GM21526 (cell line): Measurements from ENCODE around the gene IHH.

Source experiments
- ATAC-seq: cut with Tn5 transposase; IDR thresholded peaks from one replicate; pipeline ENCODE4 v1.9.1; 2021; ENCODE audit warnings: moderate library complexity; ENCODE audit not compliant: unreplicated experiment, low FRiP score

IHH gene

DNA sequence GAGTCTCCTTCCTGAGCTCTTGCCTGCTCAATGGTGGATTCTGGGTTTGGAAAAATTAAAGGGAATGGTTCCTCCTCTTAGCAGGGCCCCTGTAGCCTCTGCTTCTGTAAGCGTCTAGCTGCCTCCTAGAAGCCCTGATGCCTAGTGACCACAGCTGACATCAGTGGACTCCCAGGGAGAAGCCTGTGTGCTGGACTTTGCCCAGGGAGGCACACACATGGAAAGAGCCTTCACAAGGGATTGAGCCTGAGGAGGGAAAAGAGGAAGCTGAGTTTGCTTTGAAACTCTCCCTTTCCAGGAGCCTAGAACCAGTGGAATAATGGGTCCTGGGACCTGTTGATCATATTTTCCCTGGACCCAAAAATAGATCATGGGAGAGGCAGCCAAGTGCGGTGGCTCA, 18.0 kb downstream of the IHH start:
- no peak for ATAC-seq

DNA sequence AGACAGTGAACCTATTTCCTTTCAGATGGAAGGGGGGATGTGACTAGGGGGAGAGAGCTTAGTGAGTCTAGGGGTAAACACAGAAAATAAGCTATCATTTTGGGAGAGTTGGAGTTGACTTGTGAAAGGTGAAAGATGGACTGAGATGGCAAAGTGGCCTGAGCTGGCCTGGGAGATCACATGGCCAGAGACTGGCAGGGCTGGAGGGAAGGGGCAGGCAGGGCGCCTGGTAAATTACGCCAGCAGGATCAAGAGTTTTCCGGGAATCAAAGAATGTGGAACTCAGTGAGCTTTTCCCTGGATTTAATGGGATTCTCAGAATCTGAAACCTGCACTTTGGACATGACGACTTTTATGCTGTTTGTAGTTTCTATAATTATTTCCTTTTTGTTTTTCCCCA, 18.6 kb downstream of the IHH start:
- ATAC-seq, result no peak

DNA sequence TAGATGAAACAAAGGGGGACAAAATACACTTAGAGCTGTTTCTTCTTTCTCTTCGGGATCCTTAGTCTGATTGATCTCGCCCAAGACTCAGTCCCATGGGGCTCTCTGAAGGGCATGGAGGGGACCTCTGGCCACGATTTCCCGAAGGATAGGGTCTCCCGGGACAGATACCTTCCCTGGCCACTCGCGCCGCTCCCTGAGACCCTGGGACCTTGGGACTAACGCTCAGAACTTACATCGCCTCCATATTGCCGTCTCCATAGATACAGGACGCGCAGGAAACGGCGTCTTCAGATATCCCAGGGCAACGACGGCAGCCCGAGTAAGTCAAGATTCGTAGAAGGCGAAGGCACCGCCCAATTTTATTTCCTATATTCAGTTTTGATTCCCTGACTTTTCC, 19.5 kb downstream of the IHH start, which contains the start of gene CFAP65:
Gene CFAP65, minus strand, starts transcription at position 265 of the 400 bp plus-strand sequence. CDS start 2,468 bp downstream, outside the sequence.
- ATAC-seq, result no peak

DNA sequence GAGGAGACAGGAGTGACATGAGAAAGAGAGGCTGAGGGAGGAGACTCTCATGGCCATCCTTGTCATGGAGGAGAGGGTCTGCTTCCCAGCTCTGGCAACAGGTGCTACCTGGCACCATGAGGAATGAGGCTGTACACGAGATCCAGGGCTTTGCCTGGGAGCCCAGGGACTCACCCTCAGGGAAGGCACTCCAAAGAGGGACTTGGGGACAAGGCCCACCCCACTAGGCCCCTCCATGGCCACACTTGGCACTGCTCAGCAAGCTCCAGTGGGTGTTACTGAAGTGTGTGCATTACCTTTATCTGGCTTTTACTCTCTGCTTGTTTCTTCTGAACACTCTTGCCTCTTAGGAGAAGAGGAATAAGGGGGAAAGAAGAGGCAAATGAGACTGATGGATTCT, 22.1 kb downstream of the IHH start:
- no peak for ATAC-seq

DNA sequence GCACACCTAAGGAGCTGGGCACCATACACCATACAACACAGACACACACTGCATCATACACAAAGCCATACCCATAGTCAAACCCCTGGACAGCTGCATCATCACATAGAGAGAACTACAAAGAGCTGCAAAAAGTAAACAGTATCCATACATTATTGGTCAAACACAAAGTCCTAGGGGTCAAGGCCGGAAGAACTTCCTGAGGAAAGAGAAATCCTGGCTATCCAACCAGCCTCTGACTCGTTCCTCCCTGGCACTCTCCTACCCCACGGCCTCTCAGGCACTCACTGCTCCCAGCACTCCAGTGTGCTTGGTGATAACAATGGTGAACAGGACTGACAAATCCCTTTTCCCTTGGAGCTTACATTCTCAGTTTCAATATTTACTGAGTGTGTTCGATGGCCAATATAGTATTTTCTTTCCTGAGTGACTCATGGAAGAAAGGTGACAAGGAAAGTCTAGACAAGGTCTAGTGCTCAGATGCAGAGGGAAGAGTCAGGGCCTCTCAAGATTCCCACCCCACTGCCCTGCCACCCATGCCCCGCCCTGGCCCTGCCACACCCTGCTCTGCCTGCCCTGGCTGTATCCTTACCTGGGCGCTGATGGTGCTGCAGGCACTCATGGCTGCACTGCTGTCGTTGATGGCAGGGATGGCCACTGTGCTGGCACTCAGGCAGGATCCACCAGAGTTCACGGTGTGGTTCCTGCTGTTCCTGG, 22.8 kb downstream of the IHH start:
- ATAC-seq, result no peak

DNA sequence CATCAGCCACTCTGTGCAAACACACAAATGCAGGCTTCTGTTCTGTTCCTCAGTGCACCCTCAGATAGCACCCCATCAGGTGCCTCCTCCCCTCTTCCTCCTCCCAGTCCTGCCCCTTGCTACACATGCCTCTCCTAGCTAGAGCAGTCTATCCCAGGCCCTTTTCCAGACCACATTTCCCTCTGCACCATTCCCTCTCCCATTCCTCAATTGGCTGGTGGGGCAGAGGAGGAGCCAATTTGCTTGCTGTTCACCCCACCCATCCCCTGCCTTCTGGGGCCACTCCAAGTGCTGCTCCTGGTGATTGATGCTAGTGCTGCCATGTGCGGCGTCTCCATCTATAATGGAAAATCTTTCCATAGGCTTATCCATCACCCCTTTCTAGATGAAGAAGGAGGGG, 24.8 kb downstream of the IHH start:
- no peak for ATAC-seq

DNA sequence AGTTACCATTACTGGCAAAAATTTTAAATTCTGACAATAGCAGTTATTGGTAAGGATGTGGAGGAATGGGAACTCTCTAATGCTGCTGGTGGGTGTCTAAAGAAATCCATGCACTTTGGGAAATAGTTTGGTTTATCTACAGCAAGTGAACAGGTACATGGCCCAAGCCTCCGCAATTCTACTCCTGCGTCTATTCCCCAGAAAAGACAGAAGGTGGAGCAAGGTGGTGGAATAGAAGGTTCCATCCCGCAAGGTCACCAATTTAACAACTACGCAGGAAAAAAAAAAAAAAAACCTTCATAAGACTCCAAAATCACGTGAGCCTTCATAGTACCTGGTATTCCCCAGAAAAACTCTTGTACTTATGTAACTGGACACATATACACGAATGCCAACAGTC, 25.9 kb downstream of the IHH start:
- ATAC-seq, result no peak

DNA sequence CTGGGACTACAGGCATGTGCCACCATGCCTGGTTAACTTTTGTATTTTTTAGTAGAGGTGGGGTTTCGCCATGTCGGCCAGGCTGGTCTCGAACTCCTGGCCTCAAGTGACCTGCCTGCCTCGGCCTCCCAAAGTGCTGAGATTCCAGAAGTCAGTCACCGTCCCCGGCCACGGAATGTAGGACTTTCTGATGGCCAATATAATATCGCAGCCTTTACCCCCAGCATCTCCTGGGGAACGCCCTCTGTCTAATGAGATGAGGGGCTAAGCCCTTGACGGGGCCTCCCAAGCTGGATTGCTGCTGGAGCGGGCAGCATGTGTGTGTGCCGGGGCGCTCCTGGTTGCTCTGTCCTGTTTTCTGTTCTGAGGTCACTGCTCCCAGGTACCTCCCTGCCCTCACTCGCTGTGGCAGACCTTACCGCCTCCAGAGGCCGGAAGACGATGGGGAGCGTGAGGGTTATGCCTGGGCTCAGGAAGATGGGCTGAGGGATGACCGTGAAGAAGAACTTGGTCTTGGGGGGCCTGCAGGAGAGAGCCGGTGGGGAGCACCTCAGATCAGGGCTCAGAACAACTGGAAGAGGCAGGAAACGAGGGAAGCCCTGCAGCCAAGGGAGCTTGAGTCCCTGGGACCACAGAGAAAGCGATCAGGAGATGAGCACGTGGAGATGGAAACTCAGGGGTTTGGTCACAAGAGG, 28.5 kb downstream of the IHH start:
- ATAC-seq, result no peak

DNA sequence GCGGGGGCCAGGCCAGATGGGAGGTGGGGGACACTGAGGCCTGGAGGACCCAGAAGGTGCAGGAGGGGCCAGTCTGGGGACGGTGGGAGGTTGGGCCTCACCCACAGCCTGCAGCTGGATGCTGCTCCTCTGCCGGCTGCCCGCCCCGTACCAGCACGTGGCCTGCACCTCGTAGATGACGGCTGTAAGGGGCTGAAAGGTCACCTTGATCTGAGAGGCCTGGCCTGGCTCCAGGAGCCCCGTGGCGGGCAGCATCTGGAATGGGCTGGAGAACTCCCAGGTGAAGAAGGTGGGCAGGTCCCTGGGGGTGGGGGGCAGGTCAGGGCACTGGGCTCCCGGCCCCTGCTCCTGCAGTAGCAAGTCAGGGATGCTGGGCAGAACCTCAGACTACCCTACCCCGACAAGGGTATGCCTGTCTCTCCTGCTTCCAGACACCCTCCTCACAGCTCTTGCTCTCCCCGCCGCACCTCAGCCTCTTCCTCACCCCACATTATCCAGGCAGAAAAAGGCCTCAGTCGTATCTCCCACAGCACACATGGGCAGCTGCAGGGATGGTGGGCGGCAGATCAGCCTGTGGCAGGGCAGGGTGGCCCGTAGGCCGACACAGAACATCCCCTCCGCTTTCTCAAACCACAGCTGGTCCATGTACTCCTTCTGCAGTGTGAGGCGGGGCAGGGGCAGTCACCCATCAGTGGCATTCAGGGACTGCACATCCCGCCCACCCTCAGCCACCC, 29.5 kb downstream of the IHH start:
- ATAC-seq, result no peak

DNA sequence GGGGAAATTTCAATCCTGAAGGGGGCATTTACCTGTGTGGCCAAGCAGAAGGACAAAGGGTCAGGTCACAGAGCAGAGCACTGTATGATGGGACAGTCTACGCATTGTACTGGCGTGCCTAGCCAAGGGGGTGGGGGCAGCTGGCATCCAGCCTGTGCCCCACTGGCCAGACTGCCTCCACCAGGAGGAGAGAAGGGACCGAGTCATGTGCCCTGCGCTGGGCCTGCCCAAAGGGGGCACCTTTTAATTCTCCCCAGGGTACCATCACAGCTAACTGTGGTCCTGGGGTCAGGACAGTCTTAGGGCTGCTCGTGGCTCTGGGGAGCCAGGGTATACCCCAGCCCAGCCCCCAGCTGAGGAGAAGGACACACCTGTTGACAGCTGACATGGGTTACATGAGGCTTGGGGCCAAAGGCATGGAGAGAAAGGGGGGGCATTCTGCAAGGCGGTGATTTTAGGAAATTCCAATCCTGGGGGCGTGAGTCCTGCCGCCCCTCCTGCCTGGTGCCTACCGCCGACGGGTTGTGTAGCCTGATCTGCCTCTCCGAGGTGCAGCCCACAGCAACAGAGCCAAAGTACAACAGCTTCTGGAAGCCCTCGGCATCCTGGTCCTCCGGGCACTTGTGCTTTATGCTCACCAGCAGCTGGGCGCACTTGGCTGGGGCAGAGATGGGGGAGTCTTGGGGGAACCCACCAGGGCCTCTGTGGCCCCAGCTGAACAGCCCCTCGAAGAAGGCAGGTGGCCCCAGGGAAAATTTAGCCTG, 30.4 kb downstream of the IHH start:
- ATAC-seq, result no peak

DNA sequence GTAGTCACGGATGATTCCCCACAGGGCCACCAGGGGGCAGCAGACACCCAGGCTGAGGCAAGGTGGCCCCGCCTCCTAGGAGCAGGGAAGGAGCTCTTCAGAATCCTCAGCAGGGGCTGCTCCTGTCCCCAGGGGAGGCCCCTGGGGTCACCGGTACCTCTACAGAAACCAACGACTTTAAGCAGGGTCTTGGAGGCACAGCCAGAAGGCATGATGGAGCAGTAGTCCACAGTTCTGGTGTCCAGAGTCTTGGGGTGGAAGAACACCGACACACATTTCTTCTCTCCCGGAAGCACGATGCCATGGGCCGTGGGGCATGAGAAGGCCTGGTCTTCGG, 30.9 kb downstream of the IHH start:
- ATAC-seq, result no peak

DNA sequence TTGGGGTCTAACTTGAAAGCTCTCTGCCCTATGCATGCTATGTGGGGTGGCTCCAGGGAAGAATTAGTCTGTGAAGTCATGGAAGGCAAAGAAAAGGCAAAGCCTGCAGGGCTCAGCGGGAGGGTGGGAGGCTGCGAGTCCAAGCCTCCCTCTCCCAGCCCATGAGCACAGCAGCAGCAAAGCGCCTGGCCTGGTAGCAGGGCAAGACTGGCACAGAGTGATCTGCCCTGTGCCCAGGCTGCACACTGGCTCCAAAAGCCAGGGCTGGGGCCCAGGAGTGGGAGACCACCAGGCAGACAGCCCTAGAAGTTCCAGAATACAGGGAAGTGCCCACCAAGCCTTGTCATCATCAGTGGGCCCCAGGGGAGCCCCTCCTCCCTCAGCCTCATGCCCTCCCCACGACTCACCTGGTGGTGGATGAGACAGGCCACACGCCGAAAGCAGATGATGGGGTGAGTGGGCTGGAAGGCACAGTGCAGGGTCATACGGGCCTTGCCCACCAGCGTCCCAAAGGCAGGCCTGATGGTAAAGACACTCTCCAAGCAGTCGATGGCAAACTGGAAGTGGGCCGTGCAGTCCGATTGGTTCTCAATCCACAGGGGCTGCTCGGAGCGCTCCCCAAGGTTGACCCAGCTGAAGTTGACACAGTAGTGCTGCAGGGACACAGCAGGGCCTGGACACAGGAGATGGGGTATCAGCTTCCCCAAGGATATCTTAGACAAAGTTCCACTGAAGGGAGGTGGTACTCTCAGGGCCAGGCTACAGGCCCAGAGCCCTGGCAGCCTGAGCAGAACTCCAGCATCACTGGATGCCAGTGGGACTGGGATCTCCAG, 31.5 kb downstream of the IHH start:
- no peak for ATAC-seq

DNA sequence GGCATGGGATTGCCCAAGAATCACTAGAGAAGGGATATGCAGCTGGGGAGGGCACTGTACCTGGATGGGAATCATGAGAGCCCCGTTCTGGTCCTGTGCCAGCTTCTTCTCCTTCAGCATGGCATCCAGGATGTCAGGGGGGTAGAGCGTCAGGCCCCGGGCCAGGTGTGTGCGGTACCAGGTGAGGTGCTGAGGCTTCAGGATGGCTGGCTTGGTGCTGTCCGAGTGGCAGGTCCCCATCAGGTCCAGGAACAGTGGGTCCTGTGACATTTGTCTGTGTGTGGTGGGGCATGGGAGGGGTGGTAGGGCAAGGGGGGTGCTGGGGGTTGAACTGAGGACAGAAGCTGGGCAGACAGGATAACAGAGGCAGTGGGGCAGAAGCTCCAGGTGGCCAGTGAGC, 32.6 kb downstream of the IHH start:
- ATAC-seq, result no peak

DNA sequence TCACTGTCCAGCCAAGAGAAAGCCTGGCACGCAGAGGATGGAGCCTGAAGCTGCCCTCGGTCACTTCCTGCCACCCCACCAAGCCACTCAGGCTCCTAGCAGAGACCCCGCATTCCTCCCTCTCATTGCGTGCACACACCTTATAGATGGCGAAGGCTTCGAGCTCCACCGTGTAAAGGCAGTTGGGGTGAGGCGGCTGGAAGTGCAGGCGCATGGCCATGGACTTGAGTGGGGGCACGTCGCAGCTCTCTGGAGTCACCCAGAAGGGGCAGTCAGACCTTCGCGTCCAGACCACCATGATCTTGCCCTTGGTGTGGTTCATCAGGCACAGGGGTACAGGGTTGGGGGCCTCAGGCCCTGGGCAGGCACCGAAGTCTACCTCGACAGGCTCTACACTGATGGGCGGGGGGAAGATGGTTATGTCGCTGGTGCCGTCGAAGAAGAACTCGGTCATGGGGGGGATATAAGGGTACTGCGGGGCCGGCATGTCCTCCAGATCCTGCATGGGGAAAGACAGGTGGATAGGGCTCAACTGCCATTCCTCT, 33.1 kb downstream of the IHH start:
- no peak for ATAC-seq

DNA sequence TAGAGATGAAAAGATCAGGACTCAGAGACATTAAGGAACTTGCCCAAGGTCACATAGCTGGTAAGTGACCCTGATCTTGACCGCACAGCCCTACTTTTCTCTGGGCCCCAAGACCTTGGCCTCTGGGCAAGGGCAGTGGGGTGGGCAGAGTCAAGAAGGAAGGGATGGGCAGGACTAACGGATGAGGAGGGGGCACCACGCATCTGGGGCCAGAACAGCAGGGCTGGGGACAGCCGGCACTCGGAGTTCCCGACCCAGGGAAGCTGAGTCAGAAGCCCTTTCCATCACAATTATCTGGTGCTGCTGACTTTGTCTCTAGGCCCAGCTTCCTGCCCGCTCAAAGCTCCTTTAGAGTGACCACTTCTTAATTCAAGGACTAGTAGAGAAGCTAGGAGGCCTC, 33.8 kb downstream of the IHH start:
- no peak for ATAC-seq

DNA sequence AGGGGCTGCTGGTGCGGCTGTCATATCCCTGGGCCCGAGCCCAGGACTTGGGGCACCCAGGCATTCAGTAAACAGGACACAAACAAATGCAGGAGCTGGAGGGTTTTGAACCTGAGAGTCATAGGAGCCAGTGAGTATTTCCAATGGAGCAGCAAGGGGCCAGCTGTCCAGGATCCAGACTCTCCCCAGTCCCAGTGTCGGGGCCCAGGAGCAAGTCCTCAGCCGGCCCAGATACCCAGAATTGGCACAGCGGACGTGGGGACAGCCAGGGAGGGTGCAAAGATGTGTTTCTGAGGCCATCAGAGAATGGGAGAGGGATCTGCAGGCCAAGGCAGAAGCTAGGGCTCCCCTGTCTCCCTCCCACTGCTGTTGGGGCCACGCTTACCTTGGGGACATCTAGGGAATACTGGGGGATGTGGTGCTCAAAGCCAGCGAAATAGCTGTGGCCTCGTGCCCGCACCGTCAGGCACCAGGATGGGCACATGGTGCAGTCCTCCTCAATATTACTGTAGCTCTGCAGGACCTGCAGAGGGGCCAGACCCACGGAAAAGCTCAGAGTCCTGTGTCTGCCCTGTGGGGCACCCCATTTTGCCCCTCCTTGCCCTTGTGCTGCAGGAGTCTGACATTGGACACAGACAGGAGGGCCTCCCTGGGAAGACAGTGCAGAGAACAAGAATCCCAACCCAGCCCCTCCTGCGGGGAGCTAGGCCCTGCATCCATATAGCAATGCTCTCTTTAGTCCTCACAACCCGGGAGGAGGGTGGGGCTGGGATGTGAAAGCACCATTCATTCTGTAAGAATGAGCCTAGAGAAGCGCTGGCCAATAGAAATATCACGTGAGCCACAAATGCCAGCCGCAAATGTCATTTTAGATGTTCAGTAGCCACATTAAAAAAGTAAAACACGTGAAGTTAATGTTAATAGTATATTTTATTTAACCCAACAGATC, 34.8 kb downstream of the IHH start:
- no peak for ATAC-seq

DNA sequence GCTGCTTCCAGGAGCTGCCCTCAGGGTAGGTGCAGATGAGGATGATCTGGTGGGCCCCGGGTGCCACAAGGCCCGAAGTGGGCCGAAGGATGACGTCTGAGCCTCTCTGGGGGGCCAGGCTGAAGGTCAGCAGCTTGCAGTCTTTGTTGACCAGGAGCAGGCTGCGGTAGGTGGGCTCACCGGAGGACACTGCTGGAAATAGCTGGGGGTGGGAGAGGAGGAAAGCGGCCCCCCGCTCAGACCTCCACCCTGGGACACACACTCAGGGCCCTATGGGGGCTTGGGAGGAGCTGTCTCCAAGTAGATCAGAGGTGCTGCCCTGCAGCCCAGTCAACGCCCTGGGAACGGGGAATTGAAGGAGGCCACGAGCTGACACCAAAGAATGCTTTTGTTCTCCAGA, 36.7 kb downstream of the IHH start:
- ATAC-seq, result no peak

DNA sequence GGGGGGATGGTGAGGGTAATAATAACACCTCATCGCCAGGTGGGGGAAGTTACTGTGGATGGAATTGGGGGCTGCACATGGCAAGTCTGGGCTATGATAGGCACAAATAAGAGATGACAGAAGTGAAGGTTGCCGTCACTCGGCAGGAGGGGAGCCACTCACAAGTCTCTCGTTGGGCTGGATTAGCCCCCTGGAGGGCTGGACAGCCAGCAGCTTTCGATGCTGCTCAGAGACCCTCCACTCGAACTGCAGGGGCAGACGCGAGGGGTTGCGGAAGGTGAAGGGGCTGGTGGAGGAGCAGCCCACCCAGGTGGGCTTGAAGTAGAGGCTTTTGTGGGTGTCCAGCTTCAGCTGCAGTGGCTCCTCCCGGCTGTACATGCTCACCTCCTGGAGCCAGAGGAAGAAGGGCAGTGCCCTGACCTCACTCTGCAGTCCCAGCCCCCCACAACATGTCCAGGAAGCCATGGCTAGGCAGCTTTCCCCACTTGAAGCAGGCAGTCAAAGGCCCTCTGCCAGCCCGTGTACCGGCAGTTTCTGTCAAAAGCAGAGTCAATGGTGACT, 37.6 kb downstream of the IHH start:
- ATAC-seq, result no peak
